Measurements from ENCODE around the gene ADCY7. TPM values are rescaled to one million over a fixed set of nuclear protein-coding genes. Genes with fewer than 3 reads are reported as not detected.
"Not testable (repeated sequence)": the region's sequence is repeated elsewhere in the genome, so short reads cannot be mapped to it uniquely, and the experiment has no call there.

The ADCY7 gene
- total and polyA plus RNA-seq, 2 experiments from 2014 or later: 9.3 to 28.8 TPM

DNA sequence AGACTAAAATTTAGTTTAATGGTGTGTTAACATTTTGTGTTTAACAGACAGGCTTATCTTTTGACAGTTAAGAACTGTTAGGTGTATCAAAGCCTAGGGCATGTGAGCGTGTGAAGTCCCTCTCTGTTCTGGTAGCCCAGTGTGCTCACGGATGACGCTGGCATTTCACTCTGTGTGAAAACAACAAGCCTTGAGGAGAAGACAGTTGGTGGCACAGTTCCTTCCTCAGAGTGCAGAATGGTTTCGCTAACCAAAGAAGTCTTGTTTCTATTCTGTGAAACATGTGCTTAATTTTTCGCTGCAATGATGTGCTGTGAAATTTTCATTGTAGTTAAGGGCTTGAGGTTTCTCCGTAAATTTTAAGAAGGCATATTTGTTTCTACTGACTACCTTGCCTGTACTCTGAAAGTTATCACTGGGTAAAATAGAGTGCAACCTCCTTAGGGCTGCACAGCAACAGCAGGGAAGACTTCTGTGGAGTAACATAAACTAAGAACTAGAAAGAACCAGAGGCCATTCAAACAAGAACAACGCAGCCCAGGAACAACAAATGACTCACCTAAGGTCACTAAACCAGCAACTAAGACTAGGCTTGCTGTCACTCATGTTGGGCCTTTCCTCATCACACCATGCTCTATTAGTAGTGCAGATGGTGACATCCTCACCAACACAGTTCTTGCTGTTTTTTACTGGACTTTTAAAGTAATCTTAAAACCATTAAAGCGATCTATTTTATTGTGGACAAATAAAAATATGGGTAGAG lies 69.0 kb downstream of the ADCY7 start:
- Histone ChIP-seq H3K4me1 (ENCODE audit: low read depth) (no peaks in the 10 kb centered on the region), H3K36me3 (peaks cover 13% of the 10 kb centered on the region), H3K27ac (no peak overlapping the region), H3K9me3 (ENCODE audit: low read depth) (no peaks in the 10 kb centered on the region), H3K4me3 (no peak overlapping the region), H3K27me3 (no peaks in the 10 kb centered on the region)
- DNase-seq (ENCODE audit: low read depth in 1 of 2, low spot score in 1 of 2): no peak
- TF ChIP-seq, protein P1, sequence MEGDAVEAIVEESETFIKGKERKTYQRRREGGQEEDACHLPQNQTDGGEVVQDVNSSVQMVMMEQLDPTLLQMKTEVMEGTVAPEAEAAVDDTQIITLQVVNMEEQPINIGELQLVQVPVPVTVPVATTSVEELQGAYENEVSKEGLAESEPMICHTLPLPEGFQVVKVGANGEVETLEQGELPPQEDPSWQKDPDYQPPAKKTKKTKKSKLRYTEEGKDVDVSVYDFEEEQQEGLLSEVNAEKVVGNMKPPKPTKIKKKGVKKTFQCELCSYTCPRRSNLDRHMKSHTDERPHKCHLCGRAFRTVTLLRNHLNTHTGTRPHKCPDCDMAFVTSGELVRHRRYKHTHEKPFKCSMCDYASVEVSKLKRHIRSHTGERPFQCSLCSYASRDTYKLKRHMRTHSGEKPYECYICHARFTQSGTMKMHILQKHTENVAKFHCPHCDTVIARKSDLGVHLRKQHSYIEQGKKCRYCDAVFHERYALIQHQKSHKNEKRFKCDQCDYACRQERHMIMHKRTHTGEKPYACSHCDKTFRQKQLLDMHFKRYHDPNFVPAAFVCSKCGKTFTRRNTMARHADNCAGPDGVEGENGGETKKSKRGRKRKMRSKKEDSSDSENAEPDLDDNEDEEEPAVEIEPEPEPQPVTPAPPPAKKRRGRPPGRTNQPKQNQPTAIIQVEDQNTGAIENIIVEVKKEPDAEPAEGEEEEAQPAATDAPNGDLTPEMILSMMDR (IDR thresholded peaks at IDR 0.05; ENCODE audit: low read depth, low read length): no peak

DNA sequence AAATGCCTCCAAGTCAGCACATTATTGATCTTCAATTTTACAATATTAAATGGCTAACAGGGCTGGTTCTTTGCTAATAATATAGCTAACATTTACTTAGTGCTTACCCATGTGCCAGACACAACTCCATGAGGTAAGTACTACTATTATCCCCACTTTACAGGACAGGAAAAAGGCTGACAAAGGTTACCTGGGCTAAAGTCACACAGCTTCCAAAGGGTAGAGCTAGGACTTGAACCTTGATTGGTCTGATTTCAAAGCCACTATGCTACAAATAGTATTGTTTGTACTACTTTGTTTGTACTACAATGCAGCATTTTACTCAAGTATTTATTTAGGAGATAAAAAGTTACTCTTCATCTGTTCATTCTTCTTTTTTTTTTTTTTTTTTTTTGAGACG lies 70.5 kb downstream of the ADCY7 start:
- no peak overlapping the region for H3K4me3 ChIP-seq
- H3K9me3 ChIP-seq (ENCODE audit: low read depth): no peaks in the 10 kb centered on the region
- H3K27ac ChIP-seq: no peak overlapping the region
- no peak for DNase-seq (ENCODE audit: low read depth in 1 of 2, low spot score in 1 of 2)
- H3K36me3 ChIP-seq: peaks cover 19% of the 10 kb centered on the region
- no peaks in the 10 kb centered on the region for H3K27me3 ChIP-seq
- TF ChIP-seq, protein P1 (IDR thresholded peaks at IDR 0.05; ENCODE audit: low read depth, low read length): no peak
- H3K4me1 ChIP-seq (ENCODE audit: low read depth): no peaks in the 10 kb centered on the region

DNA sequence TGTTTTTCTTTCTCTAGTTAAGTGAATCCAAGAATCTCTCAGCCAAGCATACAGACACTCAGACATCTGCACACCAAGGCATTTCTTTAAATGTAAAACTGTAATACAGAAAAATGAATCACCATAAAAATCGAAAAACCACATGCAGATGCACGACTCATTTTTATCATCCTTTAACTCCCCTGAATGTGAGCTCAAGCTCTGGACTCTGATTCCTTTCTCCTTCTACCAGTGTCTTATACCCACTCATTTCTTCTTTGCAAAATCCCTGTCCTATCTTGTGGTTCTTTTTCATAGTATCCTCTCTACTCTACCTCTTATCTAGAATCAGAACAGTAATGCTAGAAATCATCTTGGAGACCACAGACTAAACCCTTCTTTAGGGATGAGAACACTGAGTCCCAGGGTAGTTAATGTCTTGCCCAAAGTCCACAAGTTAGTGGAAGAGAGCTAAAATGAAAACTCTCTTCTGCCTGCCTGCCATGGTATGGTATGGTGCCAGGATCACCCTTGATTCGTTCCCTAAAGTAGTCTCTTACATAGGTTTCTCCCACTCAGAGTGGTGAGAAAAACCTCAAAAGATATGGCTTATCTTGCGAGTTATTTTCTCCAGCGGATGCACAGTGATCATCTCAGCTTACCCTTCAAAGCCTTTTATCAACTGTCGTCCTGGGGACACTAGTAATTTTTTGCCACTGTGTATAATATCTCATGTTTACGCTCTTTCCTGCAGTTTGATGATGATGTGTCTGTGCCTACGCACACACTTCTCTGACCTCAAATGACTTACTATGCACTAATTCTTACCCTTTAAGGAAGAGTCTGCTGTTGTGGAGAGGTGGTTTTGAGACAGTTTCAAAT lies 72.2 kb downstream of the ADCY7 start:
- Histone ChIP-seq H3K27me3 (no peaks in the 10 kb centered on the region), H3K27ac (no peak overlapping the region), H3K4me3 (no peak overlapping the region), H3K9me3 (ENCODE audit: low read depth) (no peaks in the 10 kb centered on the region), H3K4me1 (ENCODE audit: low read depth) (no peaks in the 10 kb centered on the region), H3K36me3 (peaks cover 28% of the 10 kb centered on the region)
- DNase-seq (ENCODE audit: low read depth in 1 of 2, low spot score in 1 of 2): peak in 1 of 2 donors; percentile 20
- TF ChIP-seq, protein P1 (IDR thresholded peaks at IDR 0.05; ENCODE audit: low read depth, low read length): no peak

GRCh38 chr16:50340578-50340977 lies 74.2 kb downstream of the ADCY7 start:
- peaks cover 29% of the 10 kb centered on the region for H3K36me3 ChIP-seq
- H3K9me3 ChIP-seq (ENCODE audit: low read depth): no peaks in the 10 kb centered on the region
- H3K4me3 ChIP-seq: no peak overlapping the region
- no peaks in the 10 kb centered on the region for H3K4me1 ChIP-seq (ENCODE audit: low read depth)
- no peak for DNase-seq (ENCODE audit: low read depth in 1 of 2, low spot score in 1 of 2)
- no peak overlapping the region for H3K27ac ChIP-seq
- H3K27me3 ChIP-seq: no peaks in the 10 kb centered on the region
- TF ChIP-seq, protein P1 (IDR thresholded peaks at IDR 0.05; ENCODE audit: low read depth, low read length): no peak

- peaks cover 25% of the 10 kb centered on the region for H3K36me3 ChIP-seq
- not testable (repeated sequence) for DNase-seq (ENCODE audit: low read depth in 1 of 2, low spot score in 1 of 2); H3K4me3 ChIP-seq; H3K9me3 ChIP-seq (ENCODE audit: low read depth); H3K27ac ChIP-seq; H3K27me3 ChIP-seq; H3K4me1 ChIP-seq (ENCODE audit: low read depth)
These were observed 77.2 kb downstream of the ADCY7 start for GRCh38 chr16:50343566-50343965.

DNA sequence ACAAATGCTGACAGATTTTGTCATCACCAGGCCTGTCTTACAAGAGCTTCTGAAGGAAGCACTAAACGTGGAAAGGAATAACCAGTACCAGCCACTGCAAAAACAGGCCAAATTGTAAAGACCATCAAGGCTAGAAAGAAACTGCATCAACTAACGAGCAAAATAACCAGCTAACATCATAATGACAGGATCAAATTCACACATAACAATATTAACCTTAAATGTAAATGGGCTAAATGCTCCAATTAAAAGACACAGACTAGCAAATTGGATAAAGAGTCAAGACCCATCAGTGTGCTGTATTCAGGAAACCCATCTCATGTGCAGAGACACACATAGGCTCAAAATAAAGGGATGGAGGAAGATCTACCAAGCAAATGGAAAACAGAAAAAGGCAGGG lies 78.9 kb downstream of the ADCY7 start:
- not testable (repeated sequence) for H3K27ac ChIP-seq; DNase-seq (ENCODE audit: low read depth in 1 of 2, low spot score in 1 of 2); H3K27me3 ChIP-seq; H3K9me3 ChIP-seq (ENCODE audit: low read depth); H3K4me1 ChIP-seq (ENCODE audit: low read depth); H3K4me3 ChIP-seq
- peaks cover 27% of the 10 kb centered on the region for H3K36me3 ChIP-seq

Data from cardiac muscle cell (in vitro differentiated cells and primary cell).